Activated CD8-positive, alpha-beta T cell treated with anti-CD3 and anti-CD28 coated beads, Interleukin-2, amount 10 ng/mL, durations not matched to agents 7 days and 5 days (primary cell): ENCODE results near the gene SKA2. TPM values are rescaled to one million over a fixed set of nuclear protein-coding genes. Genes with fewer than 3 reads are reported as not detected.

Experiments used
- ATAC-seq: fragments of 150-1000 bp; cut with Tn5 transposase; one replicate; pipeline ENCODE4 v1.10.0; 2021; ENCODE audit warnings: moderate library complexity
- CTCF ChIA-PET: fragments of 350-600 bp; sonication (Branson Sonifier 250); formaldehyde crosslinking; loops from one replicate; lab custom pipeline; 2021; ENCODE audit warnings: antibody characterized with exemption; lab: Charles Lee
- POLR2A ChIA-PET: fragments of 350-600 bp; sonication (Branson Sonifier 250); formaldehyde crosslinking; loops from one replicate; lab custom pipeline; 2021; ENCODE audit warnings: antibody characterized with exemption; lab: Charles Lee
- DNase-seq: peaks from one replicate; pipeline ENCODE4 v3.0.0-alpha.2; 2020
- H3K27ac Mint-ChIP-seq: one replicate; pipeline ENCODE4 v1.8.0; 2021; ENCODE audit warnings: mild to moderate bottlenecking, mixed read lengths
- H3K27me3 Mint-ChIP-seq: one replicate; pipeline ENCODE4 v1.8.0; 2021; ENCODE audit warnings: low read depth, mixed read lengths
- H3K36me3 Mint-ChIP-seq: one replicate; pipeline ENCODE4 v1.8.0; 2021; ENCODE audit warnings: low read depth, mixed read lengths
- H3K4me1 Mint-ChIP-seq: one replicate; pipeline ENCODE4 v1.8.0; 2021; ENCODE audit warnings: low read depth, mixed read lengths
- H3K4me3 Mint-ChIP-seq: one replicate; pipeline ENCODE4 v1.8.0; 2021; ENCODE audit warnings: mild to moderate bottlenecking, mixed read lengths
- H3K9me3 Mint-ChIP-seq: one replicate; pipeline ENCODE4 v1.8.0; 2022; ENCODE audit warnings: mixed read lengths; ENCODE audit not compliant: insufficient read depth
- total RNA-seq, 2 experiments: library from RNA; stranded (reverse); gene quantifications; one replicate each; pipeline ENCODE4 v1.2.3, GENCODE V29; 2021

SKA2 gene
- total RNA-seq, 2 experiments from 2014 or later: 105 to 121 TPM

DNA sequence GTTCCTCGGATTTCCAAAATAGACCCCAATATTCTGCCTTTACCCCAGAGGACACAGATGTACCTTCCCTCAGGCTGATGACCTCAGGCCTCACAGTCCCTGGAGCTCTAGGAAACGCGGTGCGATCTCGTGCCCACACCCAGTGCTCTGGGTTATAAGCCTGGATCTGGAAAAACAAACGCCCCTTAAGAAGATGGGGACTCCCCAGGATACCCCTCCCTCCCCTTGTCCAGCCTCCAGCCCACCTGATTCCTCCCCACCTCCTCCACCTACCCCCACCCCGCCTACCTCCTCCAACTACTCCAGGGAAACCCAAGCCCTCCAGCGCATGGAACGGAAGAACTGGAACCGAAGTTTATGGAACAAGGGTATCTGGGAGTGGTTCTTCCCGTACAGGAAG is 19.7 kb upstream of the SKA2 start:
- Mint-ChIP-seq H3K27ac (no peak overlapping the region), H3K36me3 (peaks cover 59% of the 10 kb centered on the region), H3K4me3 (no peak overlapping the region), H3K27me3 (no peaks in the 10 kb centered on the region), H3K4me1 (no peaks in the 10 kb centered on the region), H3K9me3 (no peaks in the 10 kb centered on the region)
- DNase-seq: no peak
- ChIA-PET POLR2A (no interaction called here), CTCF (no interaction called here)
- no peak for ATAC-seq

DNA sequence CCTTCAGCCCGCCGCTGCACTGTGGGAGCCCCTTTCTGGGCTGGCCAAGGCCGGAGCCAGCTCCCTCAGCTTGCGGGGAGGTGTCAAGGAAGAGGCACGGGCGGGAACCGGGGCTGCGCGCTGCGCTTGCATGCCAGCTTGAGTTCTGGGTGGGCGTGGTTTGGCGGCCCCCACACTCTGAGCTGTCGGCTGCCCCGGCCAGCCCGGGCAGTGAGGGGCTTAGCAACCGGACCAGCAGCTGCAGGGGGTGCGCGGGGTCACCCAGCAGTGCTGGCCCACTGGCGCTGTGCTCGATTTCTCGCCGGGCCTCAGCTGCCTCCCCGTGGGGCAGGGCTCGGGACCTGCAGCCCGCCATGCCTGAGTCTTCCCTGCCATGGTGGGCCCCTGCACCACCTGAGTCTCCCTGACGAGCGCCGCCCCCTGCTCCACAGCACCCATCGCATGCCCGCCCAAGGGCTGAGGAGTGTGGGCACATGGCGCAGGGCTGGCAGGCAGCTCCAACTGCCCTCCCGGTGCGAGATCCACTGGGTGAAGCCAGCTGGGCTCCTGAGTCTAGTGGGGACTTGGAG is 17.5 kb upstream of the SKA2 start:
- ATAC-seq (no peak), DNase-seq (no peak)
- Mint-ChIP-seq H3K9me3 (no peaks in the 10 kb centered on the region), H3K4me1 (peaks cover 3% of the 10 kb centered on the region), H3K27me3 (no peaks in the 10 kb centered on the region), H3K36me3 (peaks cover 58% of the 10 kb centered on the region), H3K4me3 (no peak overlapping the region), H3K27ac (no peak overlapping the region)
- ChIA-PET CTCF (no interaction called here), POLR2A (no interaction called here)

DNA sequence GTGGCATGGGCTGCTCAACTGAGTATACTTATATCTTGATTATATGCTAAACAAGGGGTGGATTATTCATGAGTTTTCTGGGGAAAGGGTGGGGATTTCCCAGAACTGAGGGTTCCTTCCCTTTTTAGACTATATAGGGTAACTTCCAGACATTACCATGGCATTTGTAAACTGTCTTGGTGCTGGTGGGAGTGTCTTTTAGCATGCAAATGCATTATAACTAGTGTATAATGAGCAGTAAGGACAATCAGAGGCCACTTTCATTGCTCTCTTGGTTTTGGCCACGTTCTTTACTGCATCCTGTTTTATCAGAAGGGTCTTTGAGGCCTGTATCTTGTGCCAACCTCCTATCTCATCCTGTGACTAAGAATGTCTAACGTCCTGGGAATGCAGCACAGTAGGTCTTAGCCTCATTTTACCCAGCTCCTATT is 12.6 kb upstream of the SKA2 start:
- H3K36me3 Mint-ChIP-seq: peaks cover 28% of the 10 kb centered on the region
- H3K4me1 Mint-ChIP-seq: peaks cover 12% of the 10 kb centered on the region
- H3K27ac Mint-ChIP-seq: no peak overlapping the region
- DNase-seq: no peak
- no peak for ATAC-seq
- H3K27me3 Mint-ChIP-seq: no peaks in the 10 kb centered on the region
- ChIA-PET CTCF (no interaction called here), POLR2A (interaction anchor here (0.5 kb wide), 1 partner anchor 32 kb away, joined by 3 read pairs; no protein-coding TSS in a partner anchor)
- no peaks in the 10 kb centered on the region for H3K9me3 Mint-ChIP-seq
- H3K4me3 Mint-ChIP-seq: no peak overlapping the region

DNA sequence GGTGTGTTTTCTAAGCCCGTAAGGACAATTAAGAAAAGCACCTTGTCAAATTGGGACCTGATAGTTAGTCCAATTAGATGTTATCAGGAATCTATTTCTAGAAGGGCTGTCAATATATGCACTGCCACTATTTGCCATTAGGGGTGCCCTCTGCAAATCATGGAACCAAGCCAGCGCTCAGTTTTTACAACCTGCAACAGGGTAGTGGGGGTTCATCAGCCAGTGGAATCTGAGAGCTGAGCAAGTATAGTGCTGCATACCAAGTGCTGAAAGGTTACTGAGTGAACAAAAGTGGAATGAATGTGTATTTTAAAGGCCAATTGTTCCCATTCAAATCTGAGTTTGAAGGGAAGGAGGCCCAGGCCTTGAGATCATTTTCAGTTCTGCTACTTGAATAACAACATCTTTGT is 11.0 kb upstream of the SKA2 start:
- CTCF ChIA-PET: interaction anchor here (0.9 to 1.3 kb wide), 3 partner anchors 11 to 16 kb away, joined by 3 to 6 read pairs (median 6); partner anchors contain the start of genes PRR11 and SKA2
- Mint-ChIP-seq H3K9me3 (no peaks in the 10 kb centered on the region), H3K36me3 (peaks cover 36% of the 10 kb centered on the region), H3K27ac (no peak overlapping the region), H3K4me1 (peaks cover 15% of the 10 kb centered on the region), H3K27me3 (no peaks in the 10 kb centered on the region), H3K4me3 (no peak overlapping the region)
- ATAC-seq (peak; percentile 86), DNase-seq (peak; percentile 55)
- POLR2A ChIA-PET: no interaction called here

DNA sequence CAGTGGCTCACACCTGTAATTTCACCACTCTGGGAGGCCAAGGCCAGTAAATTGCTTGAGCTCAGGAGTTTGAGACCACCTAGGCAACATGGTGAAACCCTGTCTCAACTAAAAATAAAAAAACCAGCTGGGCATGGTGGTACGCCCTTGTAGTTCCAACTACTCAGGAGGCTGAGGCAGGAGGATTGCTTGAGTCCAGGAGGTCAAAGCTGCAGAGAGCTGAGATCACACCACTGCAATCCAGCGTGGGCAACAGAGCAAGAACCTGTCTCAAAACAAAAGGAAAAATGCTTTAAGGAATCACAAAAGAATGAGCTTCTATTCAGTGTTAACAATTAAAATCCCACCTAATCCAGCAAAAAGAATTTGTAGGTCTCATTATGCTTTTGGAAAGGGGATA is 6.5 kb upstream of the SKA2 start:
- POLR2A ChIA-PET: no interaction called here
- H3K4me3 Mint-ChIP-seq: no peak overlapping the region
- H3K27ac Mint-ChIP-seq: no peak overlapping the region
- no peaks in the 10 kb centered on the region for H3K9me3 Mint-ChIP-seq
- no peaks in the 10 kb centered on the region for H3K27me3 Mint-ChIP-seq
- CTCF ChIA-PET: no interaction called here
- peaks cover 45% of the 10 kb centered on the region for H3K4me1 Mint-ChIP-seq
- DNase-seq (no peak), ATAC-seq (no peak)
- peaks cover 43% of the 10 kb centered on the region for H3K36me3 Mint-ChIP-seq

DNA sequence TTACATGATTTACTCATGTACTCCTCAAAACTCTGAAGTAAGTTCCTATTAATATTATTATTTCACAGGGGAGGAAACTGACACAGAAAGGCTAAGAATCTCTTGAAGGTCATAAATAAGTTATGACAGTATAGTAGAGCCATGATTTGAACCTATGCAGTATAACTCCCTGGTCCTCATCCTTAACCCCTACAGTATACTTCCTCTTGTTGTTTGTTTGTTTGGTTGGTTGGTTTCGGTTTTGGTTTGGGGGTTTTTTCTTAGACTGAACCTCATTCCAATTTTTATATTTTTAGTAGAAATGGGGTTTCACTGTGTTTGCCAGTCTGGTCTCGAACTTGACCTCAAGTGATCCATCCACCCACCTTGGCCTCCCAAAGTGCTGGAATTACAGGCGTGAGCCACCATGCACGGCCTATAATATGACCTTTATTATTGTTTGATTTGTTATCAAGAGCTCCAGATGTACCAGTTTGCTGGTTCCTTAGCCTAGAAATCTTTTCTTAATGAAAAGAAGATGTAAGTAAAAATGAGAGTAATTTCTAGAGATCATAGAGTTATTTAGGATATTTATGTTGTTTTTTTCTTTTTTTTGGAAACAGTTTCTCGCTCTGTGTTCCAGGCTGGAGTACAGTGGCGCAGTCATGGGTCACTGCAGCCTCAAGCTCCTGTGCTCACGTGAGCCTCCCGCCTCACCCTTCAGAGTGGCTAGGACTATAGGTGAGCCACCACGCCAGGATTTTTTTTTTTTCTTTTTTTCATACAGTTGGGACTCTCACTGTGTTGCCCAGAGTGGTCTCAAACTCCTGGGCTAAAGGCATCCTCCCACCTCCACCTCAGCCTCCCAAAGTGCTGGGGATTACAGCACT is 5.4 kb upstream of the SKA2 start:
- CTCF ChIA-PET: no interaction called here
- H3K27me3 Mint-ChIP-seq: no peaks in the 10 kb centered on the region
- peak overlapping the region; percentile 72 for H3K27ac Mint-ChIP-seq
- no peak overlapping the region for H3K4me3 Mint-ChIP-seq
- POLR2A ChIA-PET: no interaction called here
- H3K4me1 Mint-ChIP-seq: peaks cover 43% of the 10 kb centered on the region
- peaks cover 38% of the 10 kb centered on the region for H3K36me3 Mint-ChIP-seq
- ATAC-seq: no peak
- H3K9me3 Mint-ChIP-seq: no peaks in the 10 kb centered on the region
- no peak for DNase-seq

DNA sequence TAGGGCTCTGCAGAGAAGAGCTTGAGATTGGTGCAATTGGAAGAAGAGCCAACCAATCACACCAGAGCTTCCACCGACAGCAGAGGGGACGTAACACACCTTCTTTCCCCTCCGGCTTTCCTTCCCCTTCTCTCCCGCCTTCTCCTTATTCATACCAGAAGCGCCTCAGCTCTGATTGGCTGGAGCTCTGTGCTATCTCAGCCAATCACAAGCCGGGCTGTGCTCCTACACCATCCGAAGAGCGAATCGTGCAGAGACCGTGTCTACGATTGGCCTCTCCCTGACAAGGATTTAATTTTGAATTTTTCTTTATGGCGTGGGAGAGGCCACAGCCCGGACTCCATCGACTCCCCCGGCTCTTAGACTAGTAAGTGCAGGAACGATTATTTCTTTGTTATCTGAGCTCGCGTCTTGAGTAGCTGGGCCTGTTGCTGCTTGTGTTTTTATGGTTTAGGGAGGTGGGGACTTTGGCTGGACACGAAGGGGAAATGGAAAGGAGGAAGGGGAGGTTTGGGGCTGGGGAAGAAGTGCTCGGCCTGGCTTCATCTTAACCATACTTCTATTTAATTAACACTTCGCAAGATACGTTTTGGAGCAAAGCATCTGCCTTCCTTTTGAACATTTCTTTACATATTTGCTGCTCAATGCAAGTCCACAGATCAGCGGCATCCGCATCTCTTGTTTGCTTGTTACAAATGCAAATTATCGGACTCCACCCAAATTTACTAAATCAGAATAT is 622 bp upstream of the SKA2 start, which contains the start of gene PRR11:
Gene PRR11, plus strand, starts transcription at position 308 of the 739 bp plus-strand sequence. CDS start 14,007 bp downstream, outside the sequence.
- Mint-ChIP-seq H3K27ac (no peak within 1 kb of the TSS), H3K4me3 (no peak within 1 kb of the TSS), H3K36me3 (peaks cover 46% of the 10 kb centered on the region), H3K4me1 (peaks cover 59% of the 10 kb centered on the region), H3K9me3 (no peaks in the 10 kb centered on the region), H3K27me3 (no peaks in the 10 kb centered on the region)
- DNase-seq: peak; percentile 98
- CTCF ChIA-PET: interaction anchor here (0.8 to 1.7 kb wide), 3 partner anchors 9 to 47 kb away, joined by 3 to 6 read pairs (median 3); no protein-coding TSS in a partner anchor
- ATAC-seq: peak; percentile 88
- POLR2A ChIA-PET: interaction anchor here (0.6 to 5.2 kb wide), 11 partner anchors 10 to 816 kb away, joined by 3 to 48 read pairs (median 3); partner anchors contain the start of genes CLTC and TRIM37

DNA sequence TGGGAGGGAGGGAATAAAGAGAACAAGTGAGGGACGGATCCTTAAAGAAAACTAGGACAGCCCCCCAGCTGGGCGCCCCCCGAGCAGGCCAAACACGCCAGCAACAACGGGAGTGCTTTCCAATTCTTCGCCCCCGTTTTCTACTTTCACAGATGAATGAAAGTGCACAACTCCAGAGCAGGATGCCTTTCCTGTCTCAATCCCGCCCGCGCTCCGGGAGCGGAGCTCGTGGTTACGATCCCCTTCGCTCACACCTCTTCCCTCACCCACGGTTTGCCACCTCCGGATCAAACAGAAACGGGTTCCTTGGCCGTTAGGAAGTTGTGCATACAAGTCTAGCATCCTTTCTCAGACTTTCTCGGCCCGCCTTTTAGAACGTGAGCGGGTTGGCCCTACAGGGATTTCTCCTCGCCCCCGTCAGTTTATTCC is 680 bp downstream of the SKA2 start:
- DNase-seq (peak; percentile 59), ATAC-seq (no peak)
- ChIA-PET POLR2A (interaction anchor here (0.6 to 5.2 kb wide), 6 partner anchors 9 to 811 kb away, joined by 3 to 48 read pairs (median 7); partner anchors contain the start of genes CLTC and TRIM37), CTCF (interaction anchor here (1.7 kb wide), 1 partner anchor 12 kb away, joined by 6 read pairs; no protein-coding TSS in a partner anchor)
- peaks cover 47% of the 10 kb centered on the region for H3K36me3 Mint-ChIP-seq
- H3K4me1 Mint-ChIP-seq: peaks cover 59% of the 10 kb centered on the region
- H3K27me3 Mint-ChIP-seq: no peaks in the 10 kb centered on the region
- no peaks in the 10 kb centered on the region for H3K9me3 Mint-ChIP-seq
- no peak overlapping the region for H3K4me3 Mint-ChIP-seq
- no peak overlapping the region for H3K27ac Mint-ChIP-seq

DNA sequence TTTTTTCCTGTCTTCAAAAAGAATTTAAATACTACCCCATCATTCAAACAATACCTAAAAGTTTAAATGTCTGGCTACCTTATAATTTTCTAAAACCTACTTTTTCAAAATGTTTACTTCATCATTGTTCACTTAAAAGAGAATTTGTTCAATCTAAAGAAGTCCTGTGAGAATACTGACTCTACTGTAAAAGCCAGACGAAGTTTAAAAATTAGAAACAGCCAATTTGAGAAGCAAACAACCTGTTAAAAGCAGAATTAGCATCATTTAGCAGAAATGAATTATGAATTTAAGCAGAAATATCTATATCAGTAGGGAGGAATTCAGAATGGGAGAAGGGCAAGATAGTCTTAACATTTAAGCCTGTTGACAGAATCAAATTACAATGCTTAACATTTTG is 2.1 kb downstream of the SKA2 start:
- H3K27ac Mint-ChIP-seq: peak overlapping the region; percentile 4
- no peaks in the 10 kb centered on the region for H3K9me3 Mint-ChIP-seq
- H3K4me3 Mint-ChIP-seq: no peak overlapping the region
- ChIA-PET CTCF (interaction anchor here (1.6 kb wide), 1 partner anchor 47 kb away, joined by 5 read pairs; the partner anchor contains the start of gene TRIM37), POLR2A (interaction anchor here (0.6 to 5.2 kb wide), 3 partner anchors 46 to 590 kb away, joined by 3 to 48 read pairs (median 18); partner anchors contain the start of gene TRIM37)
- H3K4me1 Mint-ChIP-seq: peaks cover 50% of the 10 kb centered on the region
- ATAC-seq: no peak
- no peaks in the 10 kb centered on the region for H3K27me3 Mint-ChIP-seq
- peaks cover 40% of the 10 kb centered on the region for H3K36me3 Mint-ChIP-seq
- DNase-seq: no peak

DNA sequence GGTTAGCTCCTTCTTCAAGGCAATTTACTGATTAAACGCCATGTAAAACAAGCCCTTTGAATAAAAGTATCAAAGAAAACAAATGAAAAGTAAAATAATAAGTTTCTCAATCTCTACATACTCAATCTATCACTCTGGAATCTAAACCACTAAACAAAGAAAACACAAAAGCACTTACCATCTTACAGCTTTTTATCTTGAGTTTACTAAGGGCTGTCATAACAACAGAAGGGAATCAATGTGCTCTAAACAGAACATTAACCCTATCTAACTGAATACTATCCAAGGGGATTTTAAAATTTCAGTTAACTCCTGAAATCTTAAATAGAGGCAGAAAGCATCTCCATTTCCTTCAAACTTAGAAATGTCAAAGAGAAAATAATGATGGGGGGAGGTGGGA is 3.4 kb downstream of the SKA2 start:
- ATAC-seq (no peak), DNase-seq (no peak)
- H3K4me3 Mint-ChIP-seq: peak overlapping the region; percentile 4
- H3K36me3 Mint-ChIP-seq: peaks cover 45% of the 10 kb centered on the region
- H3K4me1 Mint-ChIP-seq: peaks cover 45% of the 10 kb centered on the region
- H3K27me3 Mint-ChIP-seq: no peaks in the 10 kb centered on the region
- ChIA-PET POLR2A (interaction anchor here (0.9 kb wide), 1 partner anchor 45 kb away, joined by 3 read pairs; the partner anchor contains the start of gene TRIM37), CTCF (interaction anchor here (0.9 to 1.6 kb wide), 3 partner anchors 33 to 58 kb away, joined by 3 to 5 read pairs (median 4); partner anchors contain the start of genes SMG8 and TRIM37)
- no peaks in the 10 kb centered on the region for H3K9me3 Mint-ChIP-seq
- H3K27ac Mint-ChIP-seq: no peak overlapping the region

DNA sequence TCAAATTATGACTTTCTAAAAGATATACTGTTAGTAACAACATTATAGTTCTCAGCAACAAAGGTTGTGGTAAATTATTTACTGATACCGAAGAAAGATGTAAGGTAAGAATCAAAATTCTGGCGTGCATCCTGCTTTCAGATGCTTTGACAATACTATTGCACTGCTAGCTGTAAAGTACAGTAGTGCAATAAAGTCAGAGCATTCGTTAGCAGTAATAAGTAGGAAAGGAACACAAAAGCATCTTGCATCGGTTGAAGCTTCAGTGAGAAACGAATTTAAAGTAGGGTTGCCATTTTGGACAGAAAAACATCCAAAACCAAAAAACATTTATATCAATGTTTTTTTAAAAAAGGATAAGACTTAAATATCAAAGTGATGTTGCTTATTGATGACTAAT is 4.0 kb downstream of the SKA2 start:
- ATAC-seq: no peak
- Mint-ChIP-seq H3K36me3 (peaks cover 46% of the 10 kb centered on the region), H3K4me3 (no peak overlapping the region), H3K27me3 (no peaks in the 10 kb centered on the region), H3K4me1 (peaks cover 43% of the 10 kb centered on the region), H3K9me3 (no peaks in the 10 kb centered on the region), H3K27ac (no peak overlapping the region)
- POLR2A ChIA-PET: no interaction called here
- CTCF ChIA-PET: no interaction called here
- no peak for DNase-seq
